ENCODE data around the gene CCDC88A. TPM values are rescaled to one million over a fixed set of nuclear protein-coding genes. Genes with fewer than 3 reads are reported as not detected.
"Not testable (repeated sequence)": the region's sequence is repeated elsewhere in the genome, so short reads cannot be mapped to it uniquely, and the experiment has no call there.

The CCDC88A gene
- total and polyA plus RNA-seq, 2 donors (not counting 3 experiments of a cell fraction or from before 2014, with no cell fraction given): 21.1 to 77.4 TPM

- Histone ChIP-seq H3K27me3 (ENCODE audit: control insufficient read depth in 2 of 2, insufficient read depth in 2 of 2, low read length in 2 of 2) (no peaks in the 10 kb centered on the region), H3K4me3 (replicated peaks in 1 of 3; ENCODE audit: insufficient read depth in 1 of 3, low read depth in 1 of 3, low read length in 3 of 3) (no peak overlapping the region), H4K20me1 (replicated peaks; ENCODE audit: control insufficient read depth, extremely low read depth, insufficient read depth, low read length) (no peaks in the 10 kb centered on the region), H3K9ac (replicated peaks; ENCODE audit: extremely low read depth, insufficient read depth, low read length) (no peak overlapping the region), H3K27ac (ENCODE audit: insufficient read depth, low read depth, low read length) (no peak overlapping the region), H3K4me2 (ENCODE audit: insufficient read depth, low read length) (no peak overlapping the region), H3K9me3 (replicated peaks; ENCODE audit: control insufficient read depth, insufficient read depth, low read length) (no peaks in the 10 kb centered on the region), H3K79me2 (ENCODE audit: control insufficient read depth, insufficient read depth, low read length) (no peaks in the 10 kb centered on the region), H3K4me1 (ENCODE audit: control insufficient read depth, extremely low read depth, insufficient read depth, low read length) (no peaks in the 10 kb centered on the region), H2AFZ (ENCODE audit: low read depth, low read length) (no peak overlapping the region), H3K9me1 (replicated peaks; ENCODE audit: control insufficient read depth, extremely low read depth, insufficient read depth, low read length) (no peaks in the 10 kb centered on the region), H3K36me3 (ENCODE audit: control insufficient read depth in 2 of 2, extremely low read depth in 1 of 2, insufficient read depth in 2 of 2, low read length in 2 of 2) (peaks cover 0 to 3% of the 10 kb centered on the region in 2 experiments)
- DNase-seq (ENCODE audit: low read depth, low spot score): no peak
- TF ChIP-seq MYC (IDR thresholded peaks at IDR 0.05; ENCODE audit: low read depth, low read length): no peak
- TF ChIP-seq JUN (IDR thresholded peaks at IDR 0.05; ENCODE audit: borderline replicate concordance, insufficient read depth, insufficient read length, low read depth): no peak
- TF ChIP-seq POLR2A (IDR thresholded peaks at IDR 0.05; ENCODE audit: low read depth, low read length): no peak
- no peak for TF ChIP-seq POLR2AphosphoS5 (IDR thresholded peaks at IDR 0.05; ENCODE audit: insufficient read depth, low read depth, low read length)
- TF ChIP-seq MAX (IDR thresholded peaks at IDR 0.05; ENCODE audit: insufficient read depth, insufficient read length): no peak
- no peak for TF ChIP-seq CTCF (IDR thresholded peaks at IDR 0.05; ENCODE audit: extremely low read depth in 1 of 2, insufficient read depth in 1 of 2, low read depth in 1 of 2, low read length in 2 of 2)
- TF ChIP-seq GATA2 (IDR thresholded peaks at IDR 0.05; ENCODE audit: insufficient read depth, insufficient read length, low read depth, low read length): no peak
- TF ChIP-seq FOS (IDR thresholded peaks at IDR 0.05; ENCODE audit: borderline replicate concordance, insufficient read depth, low read length): no peak
- TF ChIP-seq EZH2 (IDR thresholded peaks at IDR 0.05; ENCODE audit: borderline replicate concordance, low read depth, low read length, severe bottlenecking): no peak
- dilution Hi-C loops (cut with MboI; ENCODE audit: extremely low pct_ligation_motif_present, low sequenced_read_pairs): no loop called here
- no peak for FAIRE-seq
- intact Hi-C loops (cut with micrococcal nuclease): no loop called here
- CTCF ChIA-PET: no interaction called here
- BruUV-seq (replicated peaks): no TSS peak
- POLR2A ChIA-PET: no interaction called here
These were observed 177.0 kb downstream of the CCDC88A start for GRCh38 chr2:55242617-55243016.

- H3K27me3 ChIP-seq (ENCODE audit: control insufficient read depth in 2 of 2, insufficient read depth in 2 of 2, low read length in 2 of 2); H3K9me1 ChIP-seq (replicated peaks; ENCODE audit: control insufficient read depth, extremely low read depth, insufficient read depth, low read length); H3K36me3 ChIP-seq (ENCODE audit: control insufficient read depth in 2 of 2, extremely low read depth in 1 of 2, insufficient read depth in 2 of 2, low read length in 2 of 2); DNase-seq (ENCODE audit: low read depth, low spot score); POLR2A ChIA-PET; H3K4me3 ChIP-seq (replicated peaks in 1 of 3; ENCODE audit: insufficient read depth in 1 of 3, low read depth in 1 of 3, low read length in 3 of 3); H3K4me2 ChIP-seq (ENCODE audit: insufficient read depth, low read length); H3K27ac ChIP-seq (ENCODE audit: insufficient read depth, low read depth, low read length); H4K20me1 ChIP-seq (replicated peaks; ENCODE audit: control insufficient read depth, extremely low read depth, insufficient read depth, low read length); CTCF ChIA-PET; H3K79me2 ChIP-seq (ENCODE audit: control insufficient read depth, insufficient read depth, low read length); H3K9ac ChIP-seq (replicated peaks; ENCODE audit: extremely low read depth, insufficient read depth, low read length); intact Hi-C loops (cut with micrococcal nuclease); H2AFZ ChIP-seq (ENCODE audit: low read depth, low read length); dilution Hi-C loops (cut with MboI; ENCODE audit: extremely low pct_ligation_motif_present, low sequenced_read_pairs); H3K9me3 ChIP-seq (replicated peaks; ENCODE audit: control insufficient read depth, insufficient read depth, low read length); BruUV-seq (replicated peaks); FAIRE-seq; H3K4me1 ChIP-seq (ENCODE audit: control insufficient read depth, extremely low read depth, insufficient read depth, low read length): not testable (repeated sequence)
These were observed 178.1 kb downstream of the CCDC88A start for GRCh38 chr2:55241582-55241981.

Data from endothelial cell of umbilical vein (primary cell).